ENCODE measurements around the gene HAUS1.
"Not testable (repeated sequence)": the region's sequence is repeated elsewhere in the genome, so short reads cannot be mapped to it uniquely, and the experiment has no call there.

- TF ChIP-seq, protein P1, sequence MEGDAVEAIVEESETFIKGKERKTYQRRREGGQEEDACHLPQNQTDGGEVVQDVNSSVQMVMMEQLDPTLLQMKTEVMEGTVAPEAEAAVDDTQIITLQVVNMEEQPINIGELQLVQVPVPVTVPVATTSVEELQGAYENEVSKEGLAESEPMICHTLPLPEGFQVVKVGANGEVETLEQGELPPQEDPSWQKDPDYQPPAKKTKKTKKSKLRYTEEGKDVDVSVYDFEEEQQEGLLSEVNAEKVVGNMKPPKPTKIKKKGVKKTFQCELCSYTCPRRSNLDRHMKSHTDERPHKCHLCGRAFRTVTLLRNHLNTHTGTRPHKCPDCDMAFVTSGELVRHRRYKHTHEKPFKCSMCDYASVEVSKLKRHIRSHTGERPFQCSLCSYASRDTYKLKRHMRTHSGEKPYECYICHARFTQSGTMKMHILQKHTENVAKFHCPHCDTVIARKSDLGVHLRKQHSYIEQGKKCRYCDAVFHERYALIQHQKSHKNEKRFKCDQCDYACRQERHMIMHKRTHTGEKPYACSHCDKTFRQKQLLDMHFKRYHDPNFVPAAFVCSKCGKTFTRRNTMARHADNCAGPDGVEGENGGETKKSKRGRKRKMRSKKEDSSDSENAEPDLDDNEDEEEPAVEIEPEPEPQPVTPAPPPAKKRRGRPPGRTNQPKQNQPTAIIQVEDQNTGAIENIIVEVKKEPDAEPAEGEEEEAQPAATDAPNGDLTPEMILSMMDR (IDR thresholded peaks at IDR 0.05): not testable (repeated sequence)
- not testable (repeated sequence) for TF ChIP-seq POLR2A (IDR thresholded peaks at IDR 0.05)
Observed at GRCh38 chr18:46126625-46127024, 22.4 kb downstream of the HAUS1 start.
